Panc1 (cell line): ENCODE data around the gene EMC8. TPM values are rescaled to one million over a fixed set of nuclear protein-coding genes. Genes with fewer than 3 reads are reported as not detected.

Experiments used
- ATAC-seq: fragments of 200-7000 bp; cut with Tn5 transposase; 2 replicates; pipeline ENCODE4 v1.9.1; 2020; ENCODE audit warnings: mild to moderate bottlenecking, moderate library complexity
- BruUV-seq: library from RNA; stranded (reverse); fragments of 400-500 nt; replicated peaks from 2 replicates; lab custom pipeline; 2021; lab: Mats Ljungman, UMichigan
- CTCF ChIA-PET: fragments of 300-600 bp; sonication (Branson Sonifier 250); formaldehyde crosslinking; loops from one replicate; lab custom pipeline; 2022; ENCODE audit warnings: antibody characterized with exemption; lab: Charles Lee
- POLR2A ChIA-PET: fragments of 300-600 bp; sonication (Branson Sonifier 250); formaldehyde crosslinking; loops from one replicate; lab custom pipeline; 2022; ENCODE audit warnings: antibody characterized with exemption; lab: Charles Lee
- DNase-seq: peaks from one replicate; pipeline ENCODE4 v3.0.0-alpha.2; 2010; ENCODE audit warnings: low read depth, low spot score
- H3K27ac ChIP-seq: 2 replicates; pipeline ENCODE4 v1.5.1; 2011; ENCODE audit warnings: mild to moderate bottlenecking, low read length, inconsistent platforms
- H3K27me3 ChIP-seq: fragments of 200-500 bp; sonication (Bioruptor generic); 2 replicates; pipeline ENCODE4 v1.6.0; 2014; ENCODE audit warnings: low read length, inconsistent platforms; ENCODE audit not compliant: control insufficient read depth, insufficient read depth
- H3K36me3 ChIP-seq: fragments of 200-500 bp; sonication (Bioruptor generic); 2 replicates; pipeline ENCODE4 v1.5.1; 2014; ENCODE audit warnings: inconsistent platforms, mild to moderate bottlenecking, low read length, moderate library complexity; ENCODE audit not compliant: control insufficient read depth, insufficient read depth
- H3K4me1 ChIP-seq: 2 replicates; pipeline ENCODE4 v1.5.1; 2011; ENCODE audit warnings: inconsistent platforms, mild to moderate bottlenecking, low read length, moderate library complexity; ENCODE audit not compliant: control insufficient read depth, insufficient read depth
- H3K4me3 ChIP-seq, 2 experiments: 2 replicates each; pipeline ENCODE4 v1.5.1; 2011 to 2012; ENCODE audit warnings: low read depth in 2 of 2, low read length in 2 of 2, mild to moderate bottlenecking in 2 of 2, inconsistent platforms in 1 of 2, moderate library complexity in 1 of 2
- H3K9me3 ChIP-seq: fragments of 200-500 bp; sonication (Bioruptor generic); 2 replicates; pipeline ENCODE4 v1.5.1; 2014; ENCODE audit warnings: low read depth, mild to moderate bottlenecking, inconsistent platforms, low read length, moderate library complexity; ENCODE audit not compliant: control insufficient read depth, insufficient read depth
- CTCF ChIP-seq: fragments of 450-650 bp; IDR thresholded peaks from 2 replicates; pipeline ENCODE4 v1.5.1; 2017; ENCODE audit warnings: mild to moderate bottlenecking
- POLR2AphosphoS5 ChIP-seq: IDR thresholded peaks from 2 replicates; pipeline ENCODE4 v1.6.1; 2012; ENCODE audit warnings: mild to moderate bottlenecking, low read depth, low read length, moderate library complexity
- REST ChIP-seq, 2 experiments: IDR thresholded peaks; 2 replicates each; pipeline ENCODE4 v1.6.1; 2011 to 2012; ENCODE audit warnings: low read depth in 2 of 2, control low read depth in 1 of 2, low read length in 1 of 2, mild to moderate bottlenecking in 1 of 2, moderate library complexity in 1 of 2; ENCODE audit not compliant: insufficient read depth in 1 of 2
- SIN3A ChIP-seq: IDR thresholded peaks from 2 replicates; pipeline ENCODE4 v1.6.1; 2012; ENCODE audit warnings: low read depth, mild to moderate bottlenecking, low read length, moderate library complexity, borderline replicate concordance; ENCODE audit not compliant: insufficient read depth
- in situ Hi-C: cut with HindIII; loops from 2 replicates; pipeline ENCODE4 v1.10.0; 2016; ENCODE audit warnings: low sequenced_read_pairs, low pct_unique_long_range_greater_than_20kb
- intact Hi-C: fragments of 100-400 bp; cut with micrococcal nuclease; formaldehyde crosslinking; loops from one replicate; pipeline ENCODE4 v1.10.0; 2022; ENCODE audit not compliant: unreplicated experiment
- total RNA-seq: library from RNA; stranded (reverse); gene quantifications from one replicate; pipeline ENCODE4 v1.2.1, GENCODE V29; 2021; ENCODE audit not compliant: unreplicated experiment

Gene EMC8
- total RNA-seq, 1 experiment from 2014 or later = 39.1 TPM

GRCh38 chr16:85835227-85835751, 35.9 kb upstream of the EMC8 start:
- ATAC-seq = no peak
- no peak for DNase-seq
- Histone ChIP-seq H3K36me3 (no peaks in the 10 kb centered on the region), H3K9me3 (no peaks in the 10 kb centered on the region), H3K27me3 (peaks cover 5% of the 10 kb centered on the region; the same call in 1 of the 2 replicates), H3K4me3 (no peak overlapping the region), H3K4me1 (no peaks in the 10 kb centered on the region), H3K27ac (no peak overlapping the region)
- in situ Hi-C loops = no loop called here
- TF ChIP-seq POLR2AphosphoS5 = no peak
- no peak for TF ChIP-seq REST (IDR thresholded peaks at IDR 0.05; ENCODE audit: insufficient read depth in 1 of 2, low read depth in 2 of 2, low read length in 1 of 2)
- no peak for TF ChIP-seq CTCF
- no peak for TF ChIP-seq SIN3A
- ChIA-PET POLR2A (interaction anchor here (0.7 kb wide), 1 partner anchor 169 kb away, joined by 4 read pairs; no protein-coding TSS in a partner anchor), CTCF (interaction anchor here (0.8 kb wide), 1 partner anchor 14 kb away, joined by 3 read pairs; no protein-coding TSS in a partner anchor)
- BruUV-seq = no TSS peak
- intact Hi-C loops = no loop called here

- H3K9me3 ChIP-seq = no peaks in the 10 kb centered on the region
- H3K4me3 ChIP-seq = no peak overlapping the region
- ChIA-PET POLR2A (no interaction called here), CTCF (interaction anchor here (0.8 kb wide), 1 partner anchor 14 kb away, joined by 3 read pairs; no protein-coding TSS in a partner anchor)
- DNase-seq (no peak), ATAC-seq (no peak)
- no peaks in the 10 kb centered on the region for H3K4me1 ChIP-seq
- intact Hi-C loops = no loop called here
- peaks cover 5% of the 10 kb centered on the region; the same call in 1 of the 2 replicates for H3K27me3 ChIP-seq
- in situ Hi-C loops = no loop called here
- no TSS peak for BruUV-seq
- no peak overlapping the region for H3K27ac ChIP-seq
- H3K36me3 ChIP-seq = no peaks in the 10 kb centered on the region
- no peak for TF ChIP-seq REST (IDR thresholded peaks at IDR 0.05; ENCODE audit: insufficient read depth in 1 of 2, low read depth in 2 of 2, low read length in 1 of 2)
- TF ChIP-seq CTCF = no peak
- no peak for TF ChIP-seq SIN3A
These were observed 35.4 kb upstream of the EMC8 start for GRCh38 chr16:85834741-85835140.
